Measurements from ENCODE around the gene DSCAML1.

The DSCAML1 gene

DNA sequence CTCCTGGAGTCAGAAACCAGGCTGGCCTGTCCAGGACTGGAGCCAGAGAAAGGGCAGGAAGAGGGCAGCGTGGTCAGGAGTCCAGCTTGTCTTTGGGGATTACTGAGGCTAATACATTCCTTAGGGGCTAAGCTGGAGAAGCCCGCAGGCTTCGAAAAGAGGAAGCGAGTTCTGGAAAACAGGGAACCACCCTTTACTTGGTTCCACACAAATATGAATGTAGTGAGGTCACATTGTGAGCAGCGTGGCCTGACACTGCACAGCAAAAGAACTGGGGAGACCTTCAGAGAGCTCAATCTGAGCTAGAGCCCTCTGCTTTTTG lies 337.1 kb downstream of the DSCAML1 start:
- TF ChIP-seq, protein P1, sequence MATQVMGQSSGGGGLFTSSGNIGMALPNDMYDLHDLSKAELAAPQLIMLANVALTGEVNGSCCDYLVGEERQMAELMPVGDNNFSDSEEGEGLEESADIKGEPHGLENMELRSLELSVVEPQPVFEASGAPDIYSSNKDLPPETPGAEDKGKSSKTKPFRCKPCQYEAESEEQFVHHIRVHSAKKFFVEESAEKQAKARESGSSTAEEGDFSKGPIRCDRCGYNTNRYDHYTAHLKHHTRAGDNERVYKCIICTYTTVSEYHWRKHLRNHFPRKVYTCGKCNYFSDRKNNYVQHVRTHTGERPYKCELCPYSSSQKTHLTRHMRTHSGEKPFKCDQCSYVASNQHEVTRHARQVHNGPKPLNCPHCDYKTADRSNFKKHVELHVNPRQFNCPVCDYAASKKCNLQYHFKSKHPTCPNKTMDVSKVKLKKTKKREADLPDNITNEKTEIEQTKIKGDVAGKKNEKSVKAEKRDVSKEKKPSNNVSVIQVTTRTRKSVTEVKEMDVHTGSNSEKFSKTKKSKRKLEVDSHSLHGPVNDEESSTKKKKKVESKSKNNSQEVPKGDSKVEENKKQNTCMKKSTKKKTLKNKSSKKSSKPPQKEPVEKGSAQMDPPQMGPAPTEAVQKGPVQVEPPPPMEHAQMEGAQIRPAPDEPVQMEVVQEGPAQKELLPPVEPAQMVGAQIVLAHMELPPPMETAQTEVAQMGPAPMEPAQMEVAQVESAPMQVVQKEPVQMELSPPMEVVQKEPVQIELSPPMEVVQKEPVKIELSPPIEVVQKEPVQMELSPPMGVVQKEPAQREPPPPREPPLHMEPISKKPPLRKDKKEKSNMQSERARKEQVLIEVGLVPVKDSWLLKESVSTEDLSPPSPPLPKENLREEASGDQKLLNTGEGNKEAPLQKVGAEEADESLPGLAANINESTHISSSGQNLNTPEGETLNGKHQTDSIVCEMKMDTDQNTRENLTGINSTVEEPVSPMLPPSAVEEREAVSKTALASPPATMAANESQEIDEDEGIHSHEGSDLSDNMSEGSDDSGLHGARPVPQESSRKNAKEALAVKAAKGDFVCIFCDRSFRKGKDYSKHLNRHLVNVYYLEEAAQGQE (IDR thresholded peaks at IDR 0.05; ENCODE audit: insufficient read depth in 1 of 2, low read depth in 2 of 2, low read length in 2 of 2), result no peak
- TF ChIP-seq FOXP2 (optimal IDR thresholded peaks at IDR 0.05; ENCODE audit: borderline replicate concordance, extremely low read depth, extremely low read length, insufficient read depth) (no peak), SIN3A (IDR thresholded peaks at IDR 0.05; ENCODE audit: borderline replicate concordance, insufficient read depth, low read length) (no peak), TAF1 (IDR thresholded peaks at IDR 0.05; ENCODE audit: borderline replicate concordance, insufficient read depth, low read length) (no peak), POLR2AphosphoS5 (IDR thresholded peaks at IDR 0.05; ENCODE audit: low read depth, low read length) (no peak)

DNA sequence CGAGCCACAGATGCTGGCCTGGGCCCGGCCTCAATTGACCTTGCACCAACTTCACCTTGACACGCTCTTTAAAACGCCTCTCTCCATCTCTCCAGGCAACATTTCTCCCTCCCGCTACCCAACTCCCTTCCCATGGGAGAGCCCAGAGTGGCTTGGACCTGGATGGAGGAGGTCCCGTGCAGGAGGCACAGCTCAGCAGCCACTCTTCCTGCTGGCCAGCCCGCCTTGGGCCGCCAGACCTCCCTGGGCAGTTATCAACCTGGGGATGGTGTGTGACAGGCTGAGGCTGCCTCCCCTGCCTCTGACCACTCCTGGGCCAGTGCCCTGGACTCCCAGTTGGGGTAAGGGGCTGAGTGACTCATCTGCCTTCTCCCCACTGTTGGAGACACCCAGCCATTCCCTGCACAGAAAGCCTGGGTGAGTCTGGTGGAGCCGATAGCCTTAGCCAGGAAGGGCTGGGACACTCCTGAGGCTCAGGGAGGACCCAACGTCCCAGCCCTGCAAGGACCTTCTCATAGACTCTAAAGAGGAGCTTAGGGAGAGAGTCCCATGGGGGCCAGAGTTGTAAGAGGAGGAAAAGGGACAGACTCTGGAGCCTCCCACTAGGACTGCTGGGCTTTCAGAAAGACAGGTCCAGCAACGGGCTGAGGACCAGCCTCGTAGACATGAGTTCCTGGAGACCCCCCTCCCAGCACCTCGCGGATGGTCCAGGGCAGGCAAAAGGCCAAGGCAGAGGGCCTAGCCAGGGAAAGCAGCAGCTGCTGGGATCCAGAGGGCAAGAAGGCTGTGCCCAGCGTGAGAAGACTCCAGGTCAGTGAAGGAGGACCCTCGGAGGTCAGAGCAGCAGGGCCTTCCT lies 337.7 kb downstream of the DSCAML1 start:
- no peak for TF ChIP-seq FOXP2 (optimal IDR thresholded peaks at IDR 0.05; ENCODE audit: borderline replicate concordance, extremely low read depth, extremely low read length, insufficient read depth)
- no peak for TF ChIP-seq POLR2AphosphoS5 (IDR thresholded peaks at IDR 0.05; ENCODE audit: low read depth, low read length)
- TF ChIP-seq SIN3A (IDR thresholded peaks at IDR 0.05; ENCODE audit: borderline replicate concordance, insufficient read depth, low read length), result no peak
- TF ChIP-seq TAF1 (IDR thresholded peaks at IDR 0.05; ENCODE audit: borderline replicate concordance, insufficient read depth, low read length), result no peak
- TF ChIP-seq, protein P1 (IDR thresholded peaks at IDR 0.05; ENCODE audit: insufficient read depth in 1 of 2, low read depth in 2 of 2, low read length in 2 of 2), result no peak

DNA sequence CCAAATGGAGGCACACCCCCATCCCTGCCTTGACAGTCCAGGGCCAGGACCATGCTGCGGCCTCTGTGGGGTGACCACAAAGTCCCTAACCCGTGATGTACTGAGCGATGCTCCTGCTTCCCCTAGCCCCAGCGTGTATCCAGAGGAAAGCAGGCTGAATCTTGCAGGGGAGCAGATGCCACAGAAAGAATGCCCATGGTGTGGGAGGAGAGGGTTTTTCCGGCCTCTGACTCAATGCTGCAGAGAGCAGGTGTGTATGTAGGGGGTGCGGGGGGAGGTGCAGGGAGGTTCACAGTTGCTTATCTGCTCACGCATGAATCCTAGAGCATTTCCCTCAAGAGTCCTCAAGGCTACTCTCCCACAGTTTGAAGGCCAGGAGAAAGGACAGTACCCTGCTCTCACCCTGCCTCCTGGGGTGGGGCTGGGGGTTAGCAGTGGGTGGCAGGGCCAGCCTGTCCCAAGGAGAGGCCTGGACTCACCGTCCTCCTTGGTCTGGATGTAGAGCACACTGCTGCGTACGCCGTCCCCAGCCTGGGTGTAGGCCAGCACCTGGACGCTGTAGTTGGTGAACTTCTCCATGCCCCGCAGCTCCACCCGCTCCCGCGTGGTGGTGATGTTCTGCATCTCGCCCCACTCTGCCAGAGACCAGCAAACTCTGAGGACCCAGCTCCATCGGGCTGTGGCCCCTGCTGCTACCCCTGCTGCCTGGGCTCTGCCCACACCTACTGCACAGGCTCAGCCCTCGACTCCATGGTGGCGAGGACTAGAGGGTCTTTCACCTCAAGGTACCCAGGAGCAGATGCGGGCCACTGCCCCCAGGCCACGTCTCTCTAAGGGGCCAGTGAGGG lies 338.5 kb downstream of the DSCAML1 start:
- TF ChIP-seq SIN3A (IDR thresholded peaks at IDR 0.05; ENCODE audit: borderline replicate concordance, insufficient read depth, low read length), result no peak
- no peak for TF ChIP-seq POLR2AphosphoS5 (IDR thresholded peaks at IDR 0.05; ENCODE audit: low read depth, low read length)
- no peak for TF ChIP-seq FOXP2 (optimal IDR thresholded peaks at IDR 0.05; ENCODE audit: borderline replicate concordance, extremely low read depth, extremely low read length, insufficient read depth)
- TF ChIP-seq, protein P1 (IDR thresholded peaks at IDR 0.05; ENCODE audit: insufficient read depth in 1 of 2, low read depth in 2 of 2, low read length in 2 of 2), result no peak
- no peak for TF ChIP-seq TAF1 (IDR thresholded peaks at IDR 0.05; ENCODE audit: borderline replicate concordance, insufficient read depth, low read length)

DNA sequence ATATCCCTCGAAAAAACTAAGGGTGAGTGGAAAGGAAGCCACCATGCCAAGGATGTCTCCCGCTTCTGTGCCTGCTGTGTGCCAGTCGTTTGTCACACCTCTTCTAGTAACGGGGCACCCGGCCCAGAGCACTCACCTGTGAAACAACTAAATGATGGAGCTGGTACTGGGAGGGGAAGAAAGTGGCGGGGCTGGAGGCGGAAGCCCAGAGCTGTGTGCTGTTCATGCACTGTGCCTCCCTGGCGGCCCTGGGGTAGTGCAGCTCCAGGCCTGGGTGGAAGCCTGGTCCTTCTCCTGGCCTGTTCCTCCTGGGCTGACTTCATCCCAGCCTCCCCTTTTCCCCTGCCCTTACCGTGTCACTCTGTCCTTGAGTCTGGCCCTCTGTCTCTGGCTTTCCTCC lies 339.2 kb downstream of the DSCAML1 start:
- no peak for TF ChIP-seq TAF1 (IDR thresholded peaks at IDR 0.05; ENCODE audit: borderline replicate concordance, insufficient read depth, low read length)
- TF ChIP-seq SIN3A (IDR thresholded peaks at IDR 0.05; ENCODE audit: borderline replicate concordance, insufficient read depth, low read length), result no peak
- TF ChIP-seq, protein P1 (IDR thresholded peaks at IDR 0.05; ENCODE audit: insufficient read depth in 1 of 2, low read depth in 2 of 2, low read length in 2 of 2), result no peak
- TF ChIP-seq FOXP2 (optimal IDR thresholded peaks at IDR 0.05; ENCODE audit: borderline replicate concordance, extremely low read depth, extremely low read length, insufficient read depth), result no peak
- TF ChIP-seq POLR2AphosphoS5 (IDR thresholded peaks at IDR 0.05; ENCODE audit: low read depth, low read length), result no peak
